ENCODE data around the gene LRRC8B. TPM values are rescaled to one million over a fixed set of nuclear protein-coding genes. Genes with fewer than 3 reads are reported as not detected.

Gene LRRC8B
- total and polyA plus RNA-seq, 2 donors from 2014 or later = 2.4 to 15.1 TPM

DNA sequence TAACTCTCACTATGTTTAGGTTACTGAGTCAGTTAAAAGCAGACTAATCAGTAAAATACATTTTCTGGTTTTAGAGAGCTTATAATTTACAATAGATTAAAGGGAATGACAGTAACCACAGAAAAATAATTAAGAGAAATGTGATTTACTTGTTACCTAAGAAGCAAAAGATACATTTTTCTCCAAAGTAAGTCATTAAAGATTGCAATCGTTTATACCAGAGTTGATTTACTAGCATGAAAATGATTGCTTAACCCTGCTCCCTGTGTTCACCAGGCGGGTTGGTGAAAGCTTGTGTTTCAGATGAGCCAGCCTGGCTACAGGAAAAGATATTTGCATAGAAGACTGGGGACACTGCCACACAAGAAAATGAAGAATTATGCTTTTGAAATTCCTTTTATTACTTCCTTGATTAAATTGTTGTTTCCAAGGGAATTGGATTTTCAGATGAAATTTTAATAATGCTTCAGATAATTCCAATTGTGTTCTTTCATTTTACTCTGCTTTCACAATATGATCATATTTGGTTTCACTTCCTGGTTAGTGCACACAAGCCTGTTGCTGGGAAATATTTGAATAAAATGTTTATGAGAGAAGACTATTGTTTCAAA is 27.9 kb downstream of the LRRC8B start:
- H3K9me3 ChIP-seq (ENCODE audit: control insufficient read depth in 2 of 3, insufficient read depth in 1 of 3, low read length in 3 of 3) = no peaks in the 10 kb centered on the region
- peak overlapping the region in 1 of 3 donors; percentile 4 for H3K4me3 ChIP-seq (ENCODE audit: low read length in 3 of 3)
- no peaks in the 10 kb centered on the region for H3K36me3 ChIP-seq (ENCODE audit: control insufficient read depth in 2 of 3, insufficient read depth in 3 of 3, low read length in 3 of 3)
- H3K27ac ChIP-seq (ENCODE audit: low read depth in 2 of 2, low read length in 2 of 2) = no peak overlapping the region
- intact Hi-C loops (cut with DNase I) = no loop called here
- H3K4me1 ChIP-seq (ENCODE audit: control insufficient read depth in 2 of 3, insufficient read depth in 2 of 3, low read depth in 1 of 3, low read length in 3 of 3) = peaks cover 0 to 5% (median 2%) of the 10 kb centered on the region in 3 donors
- DNase-seq = peak in 1 of 5 donors; percentile 10
- FAIRE-seq = peak; percentile 91
- TF ChIP-seq, protein P1, sequence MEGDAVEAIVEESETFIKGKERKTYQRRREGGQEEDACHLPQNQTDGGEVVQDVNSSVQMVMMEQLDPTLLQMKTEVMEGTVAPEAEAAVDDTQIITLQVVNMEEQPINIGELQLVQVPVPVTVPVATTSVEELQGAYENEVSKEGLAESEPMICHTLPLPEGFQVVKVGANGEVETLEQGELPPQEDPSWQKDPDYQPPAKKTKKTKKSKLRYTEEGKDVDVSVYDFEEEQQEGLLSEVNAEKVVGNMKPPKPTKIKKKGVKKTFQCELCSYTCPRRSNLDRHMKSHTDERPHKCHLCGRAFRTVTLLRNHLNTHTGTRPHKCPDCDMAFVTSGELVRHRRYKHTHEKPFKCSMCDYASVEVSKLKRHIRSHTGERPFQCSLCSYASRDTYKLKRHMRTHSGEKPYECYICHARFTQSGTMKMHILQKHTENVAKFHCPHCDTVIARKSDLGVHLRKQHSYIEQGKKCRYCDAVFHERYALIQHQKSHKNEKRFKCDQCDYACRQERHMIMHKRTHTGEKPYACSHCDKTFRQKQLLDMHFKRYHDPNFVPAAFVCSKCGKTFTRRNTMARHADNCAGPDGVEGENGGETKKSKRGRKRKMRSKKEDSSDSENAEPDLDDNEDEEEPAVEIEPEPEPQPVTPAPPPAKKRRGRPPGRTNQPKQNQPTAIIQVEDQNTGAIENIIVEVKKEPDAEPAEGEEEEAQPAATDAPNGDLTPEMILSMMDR (IDR thresholded peaks at IDR 0.05; ENCODE audit: borderline replicate concordance, extremely low read depth, insufficient read depth) = no peak
- no peaks in the 10 kb centered on the region for H3K27me3 ChIP-seq (ENCODE audit: control insufficient read depth, insufficient read depth, low read length)
- H3K9ac ChIP-seq (ENCODE audit: low read length in 3 of 3) = no peak overlapping the region

- TF ChIP-seq, protein P1 (IDR thresholded peaks at IDR 0.05; ENCODE audit: borderline replicate concordance, extremely low read depth, insufficient read depth) = no peak
- Histone ChIP-seq H3K4me3 (ENCODE audit: low read length in 3 of 3) (no peak overlapping the region), H3K27me3 (ENCODE audit: control insufficient read depth, insufficient read depth, low read length) (no peaks in the 10 kb centered on the region), H3K27ac (ENCODE audit: low read depth in 2 of 2, low read length in 2 of 2) (no peak overlapping the region), H3K9ac (ENCODE audit: low read length in 3 of 3) (no peak overlapping the region), H3K9me3 (ENCODE audit: control insufficient read depth in 2 of 3, insufficient read depth in 1 of 3, low read length in 3 of 3) (no peaks in the 10 kb centered on the region), H3K4me1 (ENCODE audit: control insufficient read depth in 2 of 3, insufficient read depth in 2 of 3, low read depth in 1 of 3, low read length in 3 of 3) (peaks cover 0 to 5% (median 2%) of the 10 kb centered on the region in 3 donors), H3K36me3 (ENCODE audit: control insufficient read depth in 2 of 3, insufficient read depth in 3 of 3, low read length in 3 of 3) (no peaks in the 10 kb centered on the region)
- intact Hi-C loops (cut with DNase I) = no loop called here
- FAIRE-seq (no peak), DNase-seq (no peak)
Measured at GRCh38 chr1:89553157-89553556, 28.5 kb downstream of the LRRC8B start.

DNA sequence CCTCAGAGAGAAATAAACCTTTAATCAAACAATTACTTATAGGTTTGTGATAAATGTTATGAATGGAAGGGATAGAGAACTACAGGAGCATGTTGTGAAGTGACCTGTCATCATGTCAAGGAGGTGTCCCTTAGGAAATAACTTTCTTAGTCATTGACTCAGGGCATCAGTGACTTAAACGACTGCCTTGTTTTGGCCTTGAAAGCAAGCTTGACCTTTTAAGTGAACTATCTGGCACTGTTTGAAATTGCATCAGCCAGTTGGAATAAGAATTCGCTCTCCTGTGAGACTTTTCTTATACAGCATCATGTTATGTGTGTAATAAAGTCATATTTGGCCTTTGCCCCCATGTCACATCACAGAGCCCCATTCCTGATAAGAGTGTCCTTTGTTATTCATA is 30.9 kb downstream of the LRRC8B start:
- FAIRE-seq = no peak
- H3K27me3 ChIP-seq (ENCODE audit: control insufficient read depth, insufficient read depth, low read length) = no peaks in the 10 kb centered on the region
- H3K27ac ChIP-seq (ENCODE audit: low read depth in 2 of 2, low read length in 2 of 2) = no peak overlapping the region
- H3K4me3 ChIP-seq (ENCODE audit: low read length in 3 of 3) = no peak overlapping the region
- H3K9ac ChIP-seq (ENCODE audit: low read length in 3 of 3) = no peak overlapping the region
- no peaks in the 10 kb centered on the region for H3K36me3 ChIP-seq (ENCODE audit: control insufficient read depth in 2 of 3, insufficient read depth in 3 of 3, low read length in 3 of 3)
- DNase-seq = no peak
- intact Hi-C loops (cut with DNase I) = no loop called here
- no peaks in the 10 kb centered on the region for H3K9me3 ChIP-seq (ENCODE audit: control insufficient read depth in 2 of 3, insufficient read depth in 1 of 3, low read length in 3 of 3)
- H3K4me1 ChIP-seq (ENCODE audit: control insufficient read depth in 2 of 3, insufficient read depth in 2 of 3, low read depth in 1 of 3, low read length in 3 of 3) = peaks cover 0 to 4% (median 2%) of the 10 kb centered on the region in 3 donors
- TF ChIP-seq, protein P1 (IDR thresholded peaks at IDR 0.05; ENCODE audit: borderline replicate concordance, extremely low read depth, insufficient read depth) = no peak

Data from kidney (tissue), 14 donors.